GM18909 (cell line): Measurements from ENCODE around the gene ST3GAL5.

Experiments used
- ATAC-seq: cut with Tn5 transposase; IDR thresholded peaks from one replicate; pipeline ENCODE4 v1.9.1; 2021; ENCODE audit warnings: mild to moderate bottlenecking; ENCODE audit not compliant: unreplicated experiment, poor library complexity

The ST3GAL5 gene

GRCh38 chr2:85812094-85812735 lies 76.6 kb downstream of the ST3GAL5 start:
- no peak for ATAC-seq

- no peak for ATAC-seq
Observed at GRCh38 chr2:85811180-85812093, 77.4 kb downstream of the ST3GAL5 start.

GRCh38 chr2:85810371-85811179 lies 78.2 kb downstream of the ST3GAL5 start:
- no peak for ATAC-seq

- ATAC-seq: no peak
Observed at GRCh38 chr2:85807756-85808155, 81.0 kb downstream of the ST3GAL5 start.

- ATAC-seq: no peak
Observed at GRCh38 chr2:85806358-85807118, 82.3 kb downstream of the ST3GAL5 start.

GRCh38 chr2:85804583-85804982 lies 84.2 kb downstream of the ST3GAL5 start:
- ATAC-seq: no peak

- ATAC-seq: no peak
Observed at GRCh38 chr2:85803704-85804425, 84.9 kb downstream of the ST3GAL5 start.

GRCh38 chr2:85802354-85803103 lies 86.3 kb downstream of the ST3GAL5 start:
- ATAC-seq: no peak

- ATAC-seq: no peak
Observed at GRCh38 chr2:85801871-85802270, 86.9 kb downstream of the ST3GAL5 start.

- no peak for ATAC-seq
Observed at GRCh38 chr2:85800586-85800985, 88.2 kb downstream of the ST3GAL5 start.

- ATAC-seq: no peak
Observed at GRCh38 chr2:85799215-85799956, 89.4 kb downstream of the ST3GAL5 start.

- no peak for ATAC-seq
Observed at GRCh38 chr2:85797921-85798320, 90.9 kb downstream of the ST3GAL5 start.

GRCh38 chr2:85797263-85797660 lies 91.5 kb downstream of the ST3GAL5 start:
- no peak for ATAC-seq

- ATAC-seq: no peak
Observed at GRCh38 chr2:85796341-85797262, 92.2 kb downstream of the ST3GAL5 start.

- ATAC-seq: no peak
Observed at GRCh38 chr2:85796046-85796340, 92.8 kb downstream of the ST3GAL5 start.

- ATAC-seq: no peak
Observed at GRCh38 chr2:85795331-85796045, 93.3 kb downstream of the ST3GAL5 start.
